BLaER1 (cell line): ENCODE data around the gene SYT1.

Experiments used
- H3K27ac ChIP-seq: shearing (Covaris generic); formaldehyde crosslinking; 2 replicates; pipeline ENCODE4 v1.8.1; 2022
- H3K27me3 ChIP-seq: shearing (Covaris generic); formaldehyde crosslinking; 2 replicates; pipeline ENCODE4 v1.8.1; 2022
- H3K36me3 ChIP-seq: shearing (Covaris generic); formaldehyde crosslinking; 2 replicates; pipeline ENCODE4 v1.8.1; 2022
- H3K4me1 ChIP-seq: shearing (Covaris generic); formaldehyde crosslinking; 2 replicates; pipeline ENCODE4 v1.8.1; 2022
- H3K4me2 ChIP-seq: shearing (Covaris generic); formaldehyde crosslinking; 2 replicates; pipeline ENCODE4 v1.8.1; 2022
- H3K4me3 ChIP-seq: shearing (Covaris generic); formaldehyde crosslinking; 2 replicates; pipeline ENCODE4 v1.8.1; 2022
- H3K9ac ChIP-seq: shearing (Covaris generic); formaldehyde crosslinking; 2 replicates; pipeline ENCODE4 v1.8.1; 2022
- H3K9me3 ChIP-seq: shearing (Covaris generic); formaldehyde crosslinking; 2 replicates; pipeline ENCODE4 v1.8.1; 2022
- H4K20me1 ChIP-seq: shearing (Covaris generic); formaldehyde crosslinking; 2 replicates; pipeline ENCODE4 v1.8.1; 2022
- Cebpa-rat ChIP-seq: shearing (Covaris generic); IDR thresholded peaks from 2 replicates; pipeline ENCODE4 v1.8.1; 2022

SYT1 gene

DNA sequence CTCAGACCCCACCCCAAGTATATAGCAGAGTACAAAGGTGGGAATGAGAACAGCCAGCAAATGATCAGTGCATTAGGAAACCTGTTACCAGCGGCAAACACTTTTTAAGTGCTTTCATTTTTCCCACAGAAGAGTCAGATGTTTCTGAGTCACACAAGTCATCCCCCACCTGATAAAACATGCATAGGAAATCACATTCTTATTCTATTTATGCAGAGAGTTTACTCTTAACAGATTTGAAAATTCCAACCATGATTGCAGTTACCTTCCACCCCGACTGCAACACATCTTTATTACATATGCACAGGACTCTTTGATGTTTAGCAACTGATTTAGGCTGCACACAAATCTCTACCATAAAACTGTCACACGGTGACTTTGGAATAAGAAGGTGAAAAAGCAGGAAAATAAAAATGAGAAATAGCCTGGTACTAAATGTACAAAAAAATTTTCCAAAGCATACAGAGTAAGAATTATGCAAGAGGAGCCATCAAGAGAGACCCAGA is 589.8 kb downstream of the SYT1 start:
- no peaks in the 10 kb centered on the region for H3K27me3 ChIP-seq
- no peak overlapping the region for H3K9ac ChIP-seq
- H3K36me3 ChIP-seq: peaks cover 28% of the 10 kb centered on the region
- H3K9me3 ChIP-seq: no peaks in the 10 kb centered on the region
- no peaks in the 10 kb centered on the region for H3K4me1 ChIP-seq
- no peak for TF ChIP-seq Cebpa-rat
- H3K4me3 ChIP-seq: no peak overlapping the region
- H4K20me1 ChIP-seq: no peaks in the 10 kb centered on the region
- no peak overlapping the region for H3K27ac ChIP-seq
- H3K4me2 ChIP-seq: no peak overlapping the region

GRCh38 chr12:79455286-79455685 is 590.7 kb downstream of the SYT1 start:
- H3K4me3 ChIP-seq: no peak overlapping the region
- H3K9me3 ChIP-seq: no peaks in the 10 kb centered on the region
- H3K27me3 ChIP-seq: no peaks in the 10 kb centered on the region
- TF ChIP-seq Cebpa-rat: no peak
- no peak overlapping the region for H3K4me2 ChIP-seq
- H3K9ac ChIP-seq: no peak overlapping the region
- peaks cover 22% of the 10 kb centered on the region for H3K36me3 ChIP-seq
- no peaks in the 10 kb centered on the region for H4K20me1 ChIP-seq
- H3K4me1 ChIP-seq: no peaks in the 10 kb centered on the region
- no peak overlapping the region for H3K27ac ChIP-seq

DNA sequence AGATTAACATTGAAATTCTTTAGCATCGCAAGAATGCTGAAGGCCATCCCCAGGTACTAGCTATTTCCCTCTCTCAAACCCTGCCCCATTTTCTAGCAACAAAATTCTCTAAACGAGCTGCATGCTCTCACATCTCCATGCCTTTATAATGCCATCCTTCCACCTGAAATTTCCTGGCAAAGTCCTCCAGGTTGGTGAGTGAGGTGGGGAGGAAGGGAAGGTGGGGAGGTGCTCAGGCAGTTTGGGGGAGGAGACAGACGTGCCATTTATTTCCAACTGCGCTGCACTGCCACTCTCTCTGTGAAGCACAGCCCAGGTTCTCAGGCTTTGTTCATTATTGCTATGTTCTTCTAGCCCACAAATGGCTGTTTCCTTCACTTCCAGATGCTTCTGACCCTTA is 617.7 kb downstream of the SYT1 start:
- H3K9ac ChIP-seq: no peak overlapping the region

DNA sequence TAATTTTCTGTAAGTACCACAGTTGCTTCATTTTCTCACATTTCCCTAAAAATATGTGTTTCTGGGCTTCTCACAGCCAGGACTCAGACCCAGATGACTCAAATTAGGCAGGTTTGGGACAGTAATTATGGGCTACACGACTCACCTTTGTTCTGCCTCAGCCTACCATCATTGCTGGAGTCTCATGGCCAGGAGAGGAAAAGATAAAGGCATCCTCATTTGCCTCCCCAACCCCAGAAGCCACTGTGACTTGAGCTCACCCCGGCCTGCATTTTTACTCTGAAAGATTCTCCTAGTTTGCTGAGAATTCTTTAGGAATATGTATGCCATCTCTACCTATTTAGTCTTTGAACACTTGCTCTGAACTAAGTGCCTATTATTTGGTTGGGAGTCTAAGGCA is 618.3 kb downstream of the SYT1 start:
- TF ChIP-seq Cebpa-rat: no peak
- no peak overlapping the region for H3K4me3 ChIP-seq
- H3K27ac ChIP-seq: no peak overlapping the region
- no peaks in the 10 kb centered on the region for H4K20me1 ChIP-seq
- H3K27me3 ChIP-seq: no peaks in the 10 kb centered on the region
- no peaks in the 10 kb centered on the region for H3K4me1 ChIP-seq
- H3K4me2 ChIP-seq: no peak overlapping the region
- no peak overlapping the region for H3K9ac ChIP-seq
- no peaks in the 10 kb centered on the region for H3K9me3 ChIP-seq
- no peaks in the 10 kb centered on the region for H3K36me3 ChIP-seq

More for the DNA sequence above, 617.7 kb downstream of the SYT1 start:
- Histone ChIP-seq H3K27ac (no peak overlapping the region), H3K36me3 (no peaks in the 10 kb centered on the region), H3K9me3 (no peaks in the 10 kb centered on the region), H4K20me1 (no peaks in the 10 kb centered on the region), H3K27me3 (no peaks in the 10 kb centered on the region), H3K4me1 (no peaks in the 10 kb centered on the region), H3K4me3 (no peak overlapping the region), H3K4me2 (no peak overlapping the region)
- no peak for TF ChIP-seq Cebpa-rat

GRCh38 chr12:79486154-79486553 is 621.6 kb downstream of the SYT1 start:
- H3K36me3 ChIP-seq: no peaks in the 10 kb centered on the region
- H3K4me3 ChIP-seq: no peak overlapping the region
- H3K4me2 ChIP-seq: no peak overlapping the region
- no peaks in the 10 kb centered on the region for H3K27me3 ChIP-seq
- H4K20me1 ChIP-seq: no peaks in the 10 kb centered on the region
- H3K9ac ChIP-seq: no peak overlapping the region
- H3K9me3 ChIP-seq: no peaks in the 10 kb centered on the region
- no peak for TF ChIP-seq Cebpa-rat
- no peak overlapping the region for H3K27ac ChIP-seq
- H3K4me1 ChIP-seq: no peaks in the 10 kb centered on the region

GRCh38 chr12:79487386-79488110 is 623.0 kb downstream of the SYT1 start:
- Histone ChIP-seq H3K9ac (no peak overlapping the region), H3K27ac (no peak overlapping the region), H3K4me1 (no peaks in the 10 kb centered on the region), H3K4me3 (no peak overlapping the region), H3K27me3 (no peaks in the 10 kb centered on the region), H3K4me2 (no peak overlapping the region), H3K9me3 (no peaks in the 10 kb centered on the region), H3K36me3 (no peaks in the 10 kb centered on the region), H4K20me1 (no peaks in the 10 kb centered on the region)
- TF ChIP-seq Cebpa-rat: no peak
